C4-2B (cell line): ENCODE measurements around the gene TTLL12.

Source experiments
- ZFX ChIP-seq: fragments of 450-650 bp; IDR thresholded peaks from 2 replicates; pipeline ENCODE4 v1.6.1; 2017
- TF ChIP-seq, protein P1 (sequence below): fragments of 450-650 bp; conservative IDR thresholded peaks from 2 replicates; pipeline ENCODE4 v1.5.1; 2017; ENCODE audit warnings: mild to moderate bottlenecking

DNA sequence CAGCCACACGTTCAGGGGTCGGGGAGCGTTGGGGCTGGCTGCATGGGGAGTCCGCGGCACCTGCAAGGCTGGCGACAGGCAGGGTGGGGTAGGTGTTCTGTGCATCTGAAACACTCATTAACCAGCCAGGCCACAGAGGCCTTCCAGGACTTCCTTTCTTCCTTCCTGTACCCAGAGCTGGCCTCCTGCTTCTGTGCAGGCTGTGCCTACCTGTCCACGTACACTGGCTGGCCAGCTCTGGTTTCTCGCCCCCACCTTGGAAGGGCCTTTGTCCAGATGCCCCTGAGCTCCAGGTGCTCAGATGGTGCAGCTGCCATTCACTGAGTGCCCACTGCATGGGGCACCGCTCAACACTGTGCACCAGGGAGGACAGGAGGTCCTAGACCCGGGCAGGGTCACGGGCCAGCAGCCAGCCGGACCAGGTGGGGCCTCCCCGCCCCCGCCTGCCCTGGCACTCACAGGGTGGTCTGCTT is 15.9 kb downstream of the TTLL12 start:
- TF ChIP-seq, protein P1, sequence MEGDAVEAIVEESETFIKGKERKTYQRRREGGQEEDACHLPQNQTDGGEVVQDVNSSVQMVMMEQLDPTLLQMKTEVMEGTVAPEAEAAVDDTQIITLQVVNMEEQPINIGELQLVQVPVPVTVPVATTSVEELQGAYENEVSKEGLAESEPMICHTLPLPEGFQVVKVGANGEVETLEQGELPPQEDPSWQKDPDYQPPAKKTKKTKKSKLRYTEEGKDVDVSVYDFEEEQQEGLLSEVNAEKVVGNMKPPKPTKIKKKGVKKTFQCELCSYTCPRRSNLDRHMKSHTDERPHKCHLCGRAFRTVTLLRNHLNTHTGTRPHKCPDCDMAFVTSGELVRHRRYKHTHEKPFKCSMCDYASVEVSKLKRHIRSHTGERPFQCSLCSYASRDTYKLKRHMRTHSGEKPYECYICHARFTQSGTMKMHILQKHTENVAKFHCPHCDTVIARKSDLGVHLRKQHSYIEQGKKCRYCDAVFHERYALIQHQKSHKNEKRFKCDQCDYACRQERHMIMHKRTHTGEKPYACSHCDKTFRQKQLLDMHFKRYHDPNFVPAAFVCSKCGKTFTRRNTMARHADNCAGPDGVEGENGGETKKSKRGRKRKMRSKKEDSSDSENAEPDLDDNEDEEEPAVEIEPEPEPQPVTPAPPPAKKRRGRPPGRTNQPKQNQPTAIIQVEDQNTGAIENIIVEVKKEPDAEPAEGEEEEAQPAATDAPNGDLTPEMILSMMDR, result no peak
- no peak for TF ChIP-seq ZFX
